KOPT-K1 (cell line): ENCODE measurements around the gene PSRC1.

ENCODE experiments used
- H3K27ac ChIP-seq: fragments of 200-600 bp; sonication (generic); 2 replicates; pipeline ENCODE4 v1.5.1; 2016; ENCODE audit warnings: antibody characterized with exemption, mild to moderate bottlenecking, low read depth, low read length; ENCODE audit not compliant: poor library complexity, severe bottlenecking
- H3K36me3 ChIP-seq: fragments of 200-600 bp; sonication (generic); 2 replicates; pipeline ENCODE4 v1.5.1; 2017; ENCODE audit warnings: antibody characterized with exemption, mild to moderate bottlenecking, low read length, moderate library complexity; ENCODE audit not compliant: insufficient read depth
- H3K9me3 ChIP-seq: fragments of 200-600 bp; sonication (generic); 2 replicates; pipeline ENCODE4 v1.5.1; 2017; ENCODE audit warnings: antibody characterized with exemption, low read length, mild to moderate bottlenecking; ENCODE audit not compliant: insufficient read depth, poor library complexity, severe bottlenecking

Gene PSRC1

DNA sequence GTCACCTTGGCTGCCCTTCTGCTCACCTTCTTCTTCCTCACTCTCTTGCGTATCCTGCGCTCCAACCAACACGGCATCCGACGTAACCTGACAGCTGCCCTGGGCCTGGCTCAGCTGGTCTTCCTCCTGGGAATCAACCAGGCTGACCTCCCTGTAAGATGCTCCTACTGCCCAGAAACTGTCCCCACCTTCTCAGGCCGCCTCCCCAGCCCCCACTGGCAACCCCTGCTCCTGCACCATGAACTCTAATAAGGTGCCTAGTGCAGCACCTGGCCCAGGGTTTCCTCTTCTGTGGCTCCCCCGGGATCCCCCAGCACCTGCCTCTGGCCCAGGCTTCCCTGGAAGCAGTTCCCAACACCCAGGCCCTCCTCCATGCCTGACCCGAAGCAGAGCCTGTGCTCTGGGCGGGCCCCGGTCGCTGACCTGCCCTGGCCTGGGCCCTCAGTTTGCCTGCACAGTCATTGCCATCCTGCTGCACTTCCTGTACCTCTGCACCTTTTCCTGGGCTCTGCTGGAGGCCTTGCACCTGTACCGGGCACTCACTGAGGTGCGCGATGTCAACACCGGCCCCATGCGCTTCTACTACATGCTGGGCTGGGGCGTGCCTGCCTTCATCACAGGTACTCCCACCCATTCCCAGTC lies 12.8 kb downstream of the PSRC1 start:
- Histone ChIP-seq H3K9me3 (no peaks in the 10 kb centered on the region), H3K36me3 (no peaks in the 10 kb centered on the region)

GRCh38 chr1:109269212-109269980 lies 13.5 kb downstream of the PSRC1 start:
- no peaks in the 10 kb centered on the region for H3K36me3 ChIP-seq
- H3K27ac ChIP-seq, result no peak overlapping the region
- no peaks in the 10 kb centered on the region for H3K9me3 ChIP-seq

More for the DNA sequence above, 12.8 kb downstream of the PSRC1 start:
- no peak overlapping the region for H3K27ac ChIP-seq

DNA sequence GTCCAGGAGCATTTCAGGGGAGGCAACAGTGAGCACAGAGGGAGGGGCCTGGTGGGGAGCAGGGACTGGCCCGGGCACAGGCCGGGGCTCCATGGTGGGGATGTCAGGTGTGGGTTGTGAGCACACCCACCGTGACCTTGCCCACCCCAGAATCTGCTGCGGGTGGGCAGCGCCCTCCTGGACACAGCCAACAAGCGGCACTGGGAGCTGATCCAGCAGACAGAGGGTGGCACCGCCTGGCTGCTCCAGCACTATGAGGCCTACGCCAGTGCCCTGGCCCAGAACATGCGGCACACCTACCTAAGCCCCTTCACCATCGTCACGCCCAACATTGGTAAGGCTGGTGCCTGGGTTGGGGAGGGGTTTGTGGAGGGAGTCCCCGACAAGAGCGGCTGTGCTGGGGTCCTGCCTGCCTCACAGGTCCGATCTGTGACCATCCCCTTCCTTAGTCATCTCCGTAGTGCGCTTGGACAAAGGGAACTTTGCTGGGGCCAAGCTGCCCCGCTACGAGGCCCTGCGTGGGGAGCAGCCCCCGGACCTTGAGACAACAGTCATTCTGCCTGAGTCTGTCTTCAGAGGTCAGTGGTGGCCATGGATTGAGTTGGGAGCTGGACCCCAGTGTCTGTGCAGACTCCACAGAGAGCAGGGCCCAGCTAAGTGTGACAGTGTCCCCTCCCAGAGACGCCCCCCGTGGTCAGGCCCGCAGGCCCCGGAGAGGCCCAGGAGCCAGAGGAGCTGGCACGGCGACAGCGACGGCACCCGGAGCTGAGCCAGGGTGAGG lies 14.3 kb downstream of the PSRC1 start:
- no peaks in the 10 kb centered on the region for H3K9me3 ChIP-seq
- no peak overlapping the region for H3K27ac ChIP-seq
- no peaks in the 10 kb centered on the region for H3K36me3 ChIP-seq

GRCh38 chr1:109267743-109268300 lies 15.1 kb downstream of the PSRC1 start:
- H3K36me3 ChIP-seq, result no peaks in the 10 kb centered on the region
- H3K9me3 ChIP-seq, result no peaks in the 10 kb centered on the region
- H3K27ac ChIP-seq, result no peak overlapping the region

DNA sequence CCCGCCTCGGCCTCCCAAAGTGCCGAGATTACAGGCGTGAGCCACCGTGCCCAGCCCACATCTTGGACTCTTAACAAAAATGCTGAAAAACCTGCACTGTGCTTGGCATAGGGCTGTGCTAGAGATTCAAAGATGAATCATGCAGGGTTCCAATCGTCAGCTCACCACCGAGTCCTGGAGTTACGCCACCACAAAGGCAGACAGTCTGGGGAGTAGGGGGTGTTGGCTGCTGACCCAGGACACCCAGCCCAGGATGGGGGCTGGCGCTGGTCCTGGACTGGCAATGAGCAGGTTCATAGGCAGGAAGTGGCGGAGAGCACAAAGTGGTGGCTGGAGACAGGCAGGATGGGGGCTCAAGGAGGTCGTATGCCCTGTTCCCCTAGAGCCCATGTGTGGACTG lies 16.0 kb downstream of the PSRC1 start:
- Histone ChIP-seq H3K27ac (no peak overlapping the region), H3K9me3 (no peaks in the 10 kb centered on the region), H3K36me3 (no peaks in the 10 kb centered on the region)

- Histone ChIP-seq H3K9me3 (no peaks in the 10 kb centered on the region), H3K36me3 (no peaks in the 10 kb centered on the region), H3K27ac (no peak overlapping the region)
Observed at GRCh38 chr1:109265741-109266330, 17.1 kb downstream of the PSRC1 start.

- Histone ChIP-seq H3K9me3 (no peaks in the 10 kb centered on the region), H3K36me3 (no peaks in the 10 kb centered on the region), H3K27ac (no peak overlapping the region)
Observed at GRCh38 chr1:109265016-109265415, 17.9 kb downstream of the PSRC1 start.

GRCh38 chr1:109264379-109264755 lies 18.6 kb downstream of the PSRC1 start:
- H3K36me3 ChIP-seq, result no peaks in the 10 kb centered on the region

GRCh38 chr1:109263597-109264378 lies 19.2 kb downstream of the PSRC1 start:
- Histone ChIP-seq H3K27ac (no peak overlapping the region), H3K36me3 (no peaks in the 10 kb centered on the region), H3K9me3 (no peaks in the 10 kb centered on the region)

More at GRCh38 chr1:109264379-109264755, 18.6 kb downstream of the PSRC1 start:
- Histone ChIP-seq H3K9me3 (no peaks in the 10 kb centered on the region), H3K27ac (no peak overlapping the region)

DNA sequence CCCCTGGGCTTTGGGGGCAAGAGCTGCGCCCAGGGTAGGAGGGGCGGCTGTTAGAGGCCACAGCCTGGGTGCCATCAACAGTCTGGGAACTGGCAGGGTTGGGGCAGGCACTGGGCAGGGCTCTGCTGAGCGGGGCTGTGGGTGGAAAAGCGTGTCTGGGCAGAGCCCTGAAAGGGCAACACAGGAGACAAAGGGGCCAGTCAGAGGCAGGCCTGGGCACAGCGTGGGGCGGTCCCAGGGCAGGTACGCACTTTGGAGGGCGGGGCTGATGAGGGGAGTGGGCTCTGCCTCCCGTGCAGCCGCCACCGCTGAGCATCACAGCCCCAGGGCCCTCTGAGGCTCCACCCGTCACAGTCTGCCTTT lies 19.7 kb downstream of the PSRC1 start:
- Histone ChIP-seq H3K27ac (no peak overlapping the region), H3K9me3 (no peaks in the 10 kb centered on the region), H3K36me3 (no peaks in the 10 kb centered on the region)

DNA sequence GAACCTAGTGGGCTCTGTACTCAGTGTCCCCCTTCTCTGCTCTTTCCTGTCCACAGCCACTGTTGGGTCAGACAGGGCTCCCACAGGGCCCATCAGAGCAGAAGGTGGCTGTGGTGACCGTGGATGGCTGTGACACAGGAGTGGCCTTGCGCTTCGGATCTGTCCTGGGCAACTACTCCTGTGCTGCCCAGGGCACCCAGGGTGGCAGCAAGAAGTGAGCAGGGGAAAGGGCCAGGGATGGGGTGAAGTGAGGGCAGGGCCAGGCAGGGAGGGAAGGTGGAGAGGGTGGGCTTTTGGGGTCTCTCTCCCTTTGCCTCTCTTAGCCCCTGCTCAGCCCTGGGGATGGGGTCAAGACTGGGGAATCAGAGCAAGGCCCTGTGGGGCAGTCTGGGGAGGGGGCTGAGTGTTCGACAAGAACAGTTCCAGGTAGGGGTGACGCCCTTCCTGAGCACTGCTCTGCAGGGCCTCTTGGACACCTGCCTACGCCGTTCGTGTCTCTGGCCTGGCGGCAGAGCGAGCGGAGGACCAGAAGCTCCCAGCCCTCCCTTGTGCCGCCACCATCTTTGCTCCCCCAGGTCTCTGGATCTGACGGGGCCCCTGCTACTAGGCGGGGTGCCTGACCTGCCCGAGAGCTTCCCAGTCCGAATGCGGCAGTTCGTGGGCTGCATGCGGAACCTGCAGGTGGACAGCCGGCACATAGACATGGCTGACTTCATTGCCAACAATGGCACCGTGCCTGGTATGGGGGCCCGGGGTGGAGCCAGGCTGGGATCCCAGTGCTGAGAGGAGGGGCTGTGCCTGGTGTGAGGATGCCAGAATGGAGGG lies 20.5 kb downstream of the PSRC1 start:
- Histone ChIP-seq H3K27ac (no peak overlapping the region), H3K36me3 (no peaks in the 10 kb centered on the region), H3K9me3 (no peaks in the 10 kb centered on the region)

- Histone ChIP-seq H3K27ac (no peak overlapping the region), H3K9me3 (no peaks in the 10 kb centered on the region)
Observed at GRCh38 chr1:109261578-109261977, 21.4 kb downstream of the PSRC1 start.

GRCh38 chr1:109261006-109261405 lies 21.9 kb downstream of the PSRC1 start:
- no peak overlapping the region for H3K27ac ChIP-seq
- no peaks in the 10 kb centered on the region for H3K36me3 ChIP-seq
- H3K9me3 ChIP-seq, result no peaks in the 10 kb centered on the region

More at GRCh38 chr1:109261578-109261977, 21.4 kb downstream of the PSRC1 start:
- H3K36me3 ChIP-seq, result no peaks in the 10 kb centered on the region
